GM10847 (cell line): ENCODE data around the gene RASSF8.

ENCODE experiments used
- POLR2A ChIP-seq: IDR thresholded peaks from 2 replicates; pipeline ENCODE4 v1.6.1; 2011; ENCODE audit not compliant: insufficient read length; ENCODE audit errors: extremely low read depth

RASSF8 gene

DNA sequence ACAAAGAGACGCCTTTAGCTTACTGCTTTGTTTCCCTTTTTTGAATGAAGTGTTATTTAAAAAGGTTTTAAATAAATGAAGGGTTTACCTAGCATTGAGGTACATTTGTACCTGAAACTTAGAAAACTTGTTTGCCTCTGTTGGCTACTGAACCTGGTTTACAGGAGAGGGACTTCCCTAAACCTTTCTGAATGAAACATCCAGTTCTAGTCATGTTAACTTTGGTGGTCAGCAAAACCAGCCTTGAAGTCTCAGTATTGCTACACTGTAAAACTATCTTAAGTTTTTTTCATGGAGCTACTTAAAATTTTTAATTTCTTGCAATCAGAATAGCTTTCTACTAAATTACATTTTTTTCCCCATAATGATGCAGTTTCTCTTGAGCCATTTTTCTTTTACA is 38.2 kb downstream of the RASSF8 start:
- no peak for TF ChIP-seq POLR2A

DNA sequence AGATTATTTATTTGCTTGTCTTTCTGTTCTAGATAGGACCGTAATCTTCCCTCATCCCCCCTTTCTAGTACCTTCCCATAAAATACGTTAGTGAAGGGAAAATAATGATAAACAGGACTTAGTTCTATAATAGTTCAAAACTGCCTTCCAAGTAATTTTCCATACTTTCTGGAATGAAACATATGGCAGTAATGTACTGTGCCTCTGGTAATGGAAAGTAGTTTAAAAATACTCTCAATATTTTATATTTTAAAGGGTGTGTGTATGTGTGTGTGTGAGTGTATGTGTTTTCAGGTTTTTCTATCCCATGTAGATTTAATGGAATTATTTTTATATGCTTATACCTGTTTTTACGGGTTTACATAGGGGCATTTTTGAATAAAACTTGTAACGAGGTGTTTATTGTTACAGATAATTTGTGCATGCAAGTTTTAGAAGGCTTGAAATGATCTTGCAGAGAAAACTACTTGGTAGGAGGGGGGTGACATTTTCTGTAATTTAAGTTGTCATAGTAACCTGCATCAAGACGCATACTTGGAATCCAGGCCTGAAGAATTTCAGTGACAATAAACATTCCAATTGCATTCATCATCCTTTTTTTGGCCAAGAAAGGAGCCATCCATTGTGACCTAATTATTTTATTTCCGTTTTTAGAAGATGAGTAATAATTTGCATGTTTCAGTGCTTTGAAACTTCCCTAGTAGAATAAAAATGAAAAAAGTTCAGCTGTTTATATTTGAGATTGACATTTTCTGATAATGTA is 38.9 kb downstream of the RASSF8 start:
- TF ChIP-seq POLR2A = no peak

DNA sequence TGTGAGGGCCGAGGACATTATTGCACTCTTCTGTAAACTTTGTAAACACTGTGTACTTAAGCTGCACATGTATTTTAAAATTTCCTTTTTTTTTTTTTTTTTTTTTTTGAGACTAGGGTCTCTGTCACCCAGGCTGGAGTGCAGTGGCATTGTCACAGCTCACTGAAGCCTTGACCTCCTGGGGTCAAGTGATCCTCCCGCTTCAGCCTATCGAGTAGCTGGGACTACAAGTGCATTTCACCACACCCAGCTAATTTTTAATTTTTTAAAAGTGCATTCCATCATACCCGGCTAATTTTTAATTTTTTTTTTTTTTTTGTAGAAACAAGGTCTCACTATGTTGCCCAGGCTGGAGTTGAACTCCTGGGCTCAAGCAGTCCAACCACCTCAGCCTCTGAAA is 42.4 kb downstream of the RASSF8 start:
- TF ChIP-seq POLR2A = no peak

DNA sequence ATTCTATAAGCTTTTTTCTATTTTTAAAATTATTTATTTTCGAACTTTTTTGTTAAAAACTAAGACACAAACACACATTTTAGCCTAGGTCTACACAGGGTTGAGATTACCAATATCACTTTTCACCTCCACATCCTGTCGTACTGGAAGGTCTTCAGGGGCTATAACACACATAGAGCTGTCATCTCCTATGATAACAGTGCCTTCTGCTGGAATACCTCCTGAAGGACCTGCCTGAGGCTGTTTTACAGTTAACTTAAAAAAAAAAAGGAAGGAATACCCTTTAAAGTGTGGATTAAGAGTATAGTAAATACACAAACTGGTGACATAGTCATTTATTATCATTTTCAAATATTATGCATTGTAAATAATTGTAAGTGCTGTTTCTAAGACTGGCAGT is 43.0 kb downstream of the RASSF8 start:
- TF ChIP-seq POLR2A = no peak

DNA sequence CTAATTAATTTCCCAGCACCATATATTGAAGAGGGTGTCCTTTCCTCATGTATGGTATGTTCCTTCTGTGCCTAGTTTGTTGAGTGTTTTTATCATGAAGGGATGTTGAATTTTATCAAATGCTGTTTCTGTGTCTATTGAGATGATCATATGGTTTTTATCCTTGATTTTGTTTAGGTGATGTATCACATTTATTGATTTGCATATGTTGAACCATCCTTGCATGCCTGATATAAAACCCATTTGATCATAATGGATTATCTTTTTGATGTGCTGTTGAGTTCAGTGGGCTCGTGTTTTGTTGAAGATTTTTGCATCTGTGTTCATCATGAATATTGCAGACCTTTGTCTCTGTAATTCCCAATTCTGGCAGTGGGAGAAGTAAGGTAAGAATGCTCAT is 44.6 kb downstream of the RASSF8 start:
- no peak for TF ChIP-seq POLR2A

DNA sequence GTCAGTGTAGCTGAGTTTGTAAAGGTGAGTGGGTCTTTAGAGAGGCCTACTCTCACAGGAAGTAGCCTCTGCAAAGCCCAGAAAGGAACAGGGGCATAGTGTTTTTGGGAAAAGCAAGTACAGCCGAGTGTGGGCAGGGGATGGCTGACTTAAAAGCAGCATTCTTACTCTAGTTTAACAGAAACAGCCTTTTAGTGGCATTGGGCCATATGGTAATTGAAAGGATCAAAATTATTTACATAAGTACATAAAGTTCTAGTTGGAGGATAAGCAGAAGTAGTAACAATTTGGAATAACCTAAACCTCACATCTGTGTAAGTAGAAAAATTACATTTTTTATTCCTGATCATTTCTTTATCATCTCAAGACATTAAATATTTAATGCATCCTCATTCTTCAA is 49.1 kb downstream of the RASSF8 start:
- no peak for TF ChIP-seq POLR2A

DNA sequence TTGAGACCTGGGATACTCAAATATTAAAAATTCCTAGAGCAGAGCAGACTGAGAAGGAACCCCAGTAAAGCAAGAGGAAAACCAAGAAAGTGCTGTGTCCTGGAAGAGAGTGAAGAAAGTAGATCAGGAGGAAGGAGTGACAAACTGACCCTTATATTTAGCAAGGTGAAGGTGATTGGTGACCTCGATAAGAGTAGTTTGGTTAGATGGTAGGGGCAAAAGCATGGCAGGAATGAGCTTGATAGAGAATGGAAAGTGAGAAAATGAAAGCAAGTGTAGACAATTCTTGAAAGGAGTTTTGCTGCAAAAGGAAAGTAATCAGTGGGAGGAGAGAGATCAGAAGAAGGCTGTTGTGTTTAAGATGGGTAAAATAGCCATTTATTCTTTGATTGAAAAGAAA is 51.1 kb downstream of the RASSF8 start:
- TF ChIP-seq POLR2A = no peak

DNA sequence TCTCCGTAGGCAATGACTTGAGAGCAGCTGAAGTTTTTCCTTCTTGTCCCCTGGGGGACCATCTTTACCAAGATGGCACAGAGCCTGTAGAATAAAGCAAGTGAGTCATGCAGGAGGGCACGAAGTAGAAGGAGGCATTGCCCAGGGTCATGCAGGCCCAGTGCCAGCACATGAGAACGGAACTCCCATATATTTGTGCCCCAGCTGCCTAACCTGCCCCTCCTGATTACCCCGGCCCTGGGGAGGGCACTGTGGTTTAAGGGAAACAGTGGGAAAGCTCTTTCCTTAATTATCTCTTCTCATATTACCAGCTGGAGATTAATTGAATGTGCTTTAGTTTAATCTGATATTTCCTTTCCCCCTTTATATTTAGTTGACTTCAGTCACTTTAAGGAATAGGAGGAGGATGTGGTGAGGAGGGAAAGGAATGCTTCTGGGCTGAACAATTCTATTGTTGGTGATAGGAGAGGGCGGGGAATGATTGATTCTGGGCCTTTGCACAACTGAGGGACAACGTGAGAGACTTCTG is 51.9 kb downstream of the RASSF8 start:
- TF ChIP-seq POLR2A = no peak

DNA sequence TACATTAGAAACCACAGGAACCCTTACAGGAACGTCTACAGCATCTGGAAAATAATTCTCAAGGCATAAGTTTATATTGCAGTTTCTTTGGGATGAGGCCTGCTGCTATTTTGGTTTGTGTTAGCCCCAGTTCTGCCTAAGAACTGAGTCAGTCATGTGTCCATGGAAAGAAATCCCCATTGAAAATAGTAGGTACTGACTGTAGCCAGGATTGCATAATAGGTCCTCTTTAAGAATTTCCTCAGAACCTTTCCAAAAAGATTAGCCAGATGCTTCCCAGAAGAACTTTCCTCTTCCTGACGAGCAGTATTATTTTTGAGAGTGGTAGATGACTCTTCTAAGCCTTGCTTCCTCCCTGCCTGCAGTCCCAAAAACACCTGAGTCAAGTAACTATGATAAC is 52.6 kb downstream of the RASSF8 start:
- no peak for TF ChIP-seq POLR2A

DNA sequence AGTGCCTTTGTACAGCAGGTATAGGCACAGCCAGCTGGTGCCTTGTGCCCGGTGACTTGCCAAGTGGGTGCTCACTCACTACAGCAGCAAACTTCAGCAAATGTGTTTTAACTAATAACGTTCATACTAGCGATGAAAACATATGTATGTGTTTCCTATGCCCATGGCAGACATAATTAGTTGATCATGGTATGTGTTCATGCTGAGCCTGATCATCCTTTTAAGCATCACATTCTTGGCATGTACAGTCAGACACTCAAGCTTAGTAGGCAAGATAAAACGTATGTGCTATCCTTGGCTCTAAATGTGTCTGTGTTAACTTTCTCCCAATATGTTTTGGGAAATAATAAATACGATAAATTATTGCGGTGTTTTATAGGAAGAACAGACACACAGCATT is 55.6 kb downstream of the RASSF8 start:
- TF ChIP-seq POLR2A = no peak

DNA sequence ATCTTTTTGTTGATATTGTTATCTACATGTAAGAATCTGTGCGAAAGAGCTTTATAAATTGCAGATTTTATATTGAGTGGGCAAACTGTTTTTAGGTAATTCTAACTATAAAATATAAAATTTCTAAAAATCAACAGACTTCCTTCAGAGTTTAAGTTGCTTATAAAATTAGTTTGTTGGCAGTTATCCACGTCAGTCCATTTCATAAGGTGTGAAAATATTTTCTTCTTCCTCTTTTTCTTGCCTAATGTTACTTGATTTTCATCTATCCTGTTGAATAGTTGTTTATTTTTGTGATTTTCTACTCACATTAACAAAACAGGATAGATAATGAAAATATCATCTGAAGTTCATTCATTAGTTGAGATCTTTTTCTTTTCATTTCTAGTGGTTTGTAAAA is 58.0 kb downstream of the RASSF8 start:
- TF ChIP-seq POLR2A = no peak

DNA sequence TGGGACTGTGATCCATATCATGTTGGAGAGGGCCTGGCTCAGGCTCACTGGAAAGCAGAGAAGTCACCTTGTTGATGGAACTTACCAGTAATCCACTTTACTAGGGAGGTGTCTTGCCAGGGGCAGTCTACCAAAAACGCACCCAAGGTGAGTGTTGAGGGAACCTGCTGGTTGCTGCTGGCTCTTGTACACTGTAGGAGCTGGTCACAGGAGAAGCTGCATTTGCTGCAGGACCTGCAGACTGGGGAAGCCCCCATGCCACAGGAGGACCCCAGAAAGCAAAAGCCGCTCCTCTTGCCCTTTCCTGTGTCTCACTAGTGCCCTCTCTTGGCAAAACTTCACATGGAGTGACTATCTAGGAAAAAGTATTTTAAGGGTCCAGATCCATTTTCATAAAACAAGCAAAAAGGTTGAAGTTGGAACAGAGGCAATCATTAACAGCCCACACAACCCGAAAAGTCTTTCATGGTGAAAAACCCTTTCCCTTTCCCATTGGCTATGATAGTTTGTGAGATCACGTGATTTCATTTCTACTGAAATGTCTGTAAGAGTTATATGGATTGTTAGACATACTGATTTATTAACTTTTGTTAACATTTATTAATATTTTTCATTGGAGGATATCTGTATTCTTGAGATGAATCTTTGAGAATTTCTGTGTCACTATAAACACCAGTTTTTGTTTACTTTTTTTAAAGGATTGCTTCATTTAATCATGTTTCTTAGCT is 59.2 kb downstream of the RASSF8 start:
- TF ChIP-seq POLR2A = no peak

DNA sequence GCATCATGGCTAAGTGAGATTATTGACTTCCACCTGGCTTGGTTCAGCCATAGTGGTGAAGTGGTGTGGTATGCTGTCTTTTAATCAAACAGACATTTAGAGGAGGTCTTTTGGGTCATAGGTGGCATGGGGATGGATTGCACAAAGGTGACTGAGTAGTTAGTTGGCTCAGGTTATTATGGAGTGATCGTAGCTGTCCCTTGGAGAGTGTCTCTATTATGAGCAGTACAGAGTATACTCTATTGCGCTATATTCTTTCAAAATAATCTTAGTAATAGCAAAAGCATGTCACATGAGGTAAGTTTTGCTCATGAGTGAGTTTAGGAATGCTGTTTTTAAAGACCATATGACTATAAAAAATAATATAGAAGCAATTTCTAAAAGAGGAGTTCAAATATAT is 60.4 kb downstream of the RASSF8 start:
- no peak for TF ChIP-seq POLR2A

DNA sequence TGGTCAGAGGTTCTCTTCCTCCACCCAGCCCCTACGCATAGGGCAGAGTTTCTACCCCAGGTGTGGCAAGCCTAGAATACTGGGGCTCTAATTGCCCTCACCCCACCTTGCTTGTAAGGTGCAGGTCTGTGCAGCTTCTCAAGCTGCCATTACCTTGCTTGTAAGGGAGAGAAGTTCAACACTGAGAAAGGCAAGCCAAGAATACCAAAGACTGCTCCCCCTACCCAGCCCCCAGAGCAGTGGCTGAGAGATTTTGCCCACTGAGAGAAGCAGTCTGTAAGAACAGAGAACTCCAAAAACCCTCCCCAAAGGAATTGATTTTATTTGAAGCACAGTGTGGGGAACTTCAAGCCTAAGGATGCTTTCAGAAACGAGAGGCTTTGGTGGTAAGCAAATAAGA is 63.1 kb downstream of the RASSF8 start:
- no peak for TF ChIP-seq POLR2A

DNA sequence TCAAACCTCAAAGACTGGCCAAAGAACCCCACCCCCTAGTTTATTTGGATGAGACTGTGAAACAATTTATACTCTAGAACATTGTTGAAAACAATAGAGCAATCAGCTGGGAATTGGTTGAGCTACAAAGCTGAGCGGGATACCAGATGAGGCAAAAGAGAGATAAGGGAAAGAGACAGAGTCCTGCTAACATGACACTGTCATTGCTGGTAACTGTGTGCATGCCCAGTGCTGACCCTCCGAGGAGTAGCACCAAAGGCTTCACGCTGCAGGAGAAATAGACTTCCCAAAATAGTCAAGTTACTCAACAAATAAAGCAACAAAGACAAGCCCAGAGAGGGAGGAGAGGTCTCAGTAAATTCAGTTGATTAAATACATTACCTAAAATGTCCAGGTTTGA is 63.6 kb downstream of the RASSF8 start:
- no peak for TF ChIP-seq POLR2A

DNA sequence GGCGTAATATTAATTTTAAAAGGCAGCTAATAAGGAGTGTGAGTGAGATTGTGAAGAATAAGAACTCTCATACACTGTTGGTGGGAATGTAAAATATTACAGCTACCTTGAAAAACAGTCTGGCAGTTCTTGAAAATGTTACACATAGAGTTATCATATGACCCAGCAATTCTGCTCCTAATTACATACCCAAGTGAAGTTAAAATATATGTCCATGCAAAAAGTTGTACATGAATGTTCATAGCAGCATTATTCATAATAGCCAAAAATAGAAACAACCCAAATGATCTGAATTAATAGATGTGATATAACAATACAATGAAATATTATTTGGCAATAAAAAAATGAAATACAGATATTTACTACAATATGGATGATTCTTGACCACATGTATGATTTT is 68.2 kb downstream of the RASSF8 start:
- no peak for TF ChIP-seq POLR2A
